T follicular helper cell (primary cell): ENCODE measurements around the gene SLC2A5.
A peak's percentile ranks its signal among the peaks of the same experiment; 100 is the strongest.
"Not testable (repeated sequence)": the region's sequence is repeated elsewhere in the genome, so short reads cannot be mapped to it uniquely, and the experiment has no call there.

Source experiments
- DNase-seq: peaks from one replicate; pipeline ENCODE4 v3.0.0-alpha.2; 2020; ENCODE audit warnings: low read depth
- total RNA-seq, 2 experiments: gene quantifications; one replicate each; lab custom pipeline; 2026; lab: John Stamatoyannopoulos, UW

Gene SLC2A5, protein sequence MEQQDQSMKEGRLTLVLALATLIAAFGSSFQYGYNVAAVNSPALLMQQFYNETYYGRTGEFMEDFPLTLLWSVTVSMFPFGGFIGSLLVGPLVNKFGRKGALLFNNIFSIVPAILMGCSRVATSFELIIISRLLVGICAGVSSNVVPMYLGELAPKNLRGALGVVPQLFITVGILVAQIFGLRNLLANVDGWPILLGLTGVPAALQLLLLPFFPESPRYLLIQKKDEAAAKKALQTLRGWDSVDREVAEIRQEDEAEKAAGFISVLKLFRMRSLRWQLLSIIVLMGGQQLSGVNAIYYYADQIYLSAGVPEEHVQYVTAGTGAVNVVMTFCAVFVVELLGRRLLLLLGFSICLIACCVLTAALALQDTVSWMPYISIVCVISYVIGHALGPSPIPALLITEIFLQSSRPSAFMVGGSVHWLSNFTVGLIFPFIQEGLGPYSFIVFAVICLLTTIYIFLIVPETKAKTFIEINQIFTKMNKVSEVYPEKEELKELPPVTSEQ
- 0 to 0.12 reads per million in 2 experiments for total RNA-seq

GRCh38 chr1:9069326-9070100 is at the start of gene SLC2A5:
Gene SLC2A5, minus strand, starts transcription at chr1:9069635. Its CDS starts 99 bp downstream, at chr1:9069536.
- DNase-seq: no peak

- no peak for DNase-seq
These were observed 48.8 kb upstream of the SLC2A5 start for GRCh38 chr1:9118186-9118585.

- DNase-seq: no peak
These were observed 46.1 kb upstream of the SLC2A5 start for GRCh38 chr1:9115351-9116205.

DNA sequence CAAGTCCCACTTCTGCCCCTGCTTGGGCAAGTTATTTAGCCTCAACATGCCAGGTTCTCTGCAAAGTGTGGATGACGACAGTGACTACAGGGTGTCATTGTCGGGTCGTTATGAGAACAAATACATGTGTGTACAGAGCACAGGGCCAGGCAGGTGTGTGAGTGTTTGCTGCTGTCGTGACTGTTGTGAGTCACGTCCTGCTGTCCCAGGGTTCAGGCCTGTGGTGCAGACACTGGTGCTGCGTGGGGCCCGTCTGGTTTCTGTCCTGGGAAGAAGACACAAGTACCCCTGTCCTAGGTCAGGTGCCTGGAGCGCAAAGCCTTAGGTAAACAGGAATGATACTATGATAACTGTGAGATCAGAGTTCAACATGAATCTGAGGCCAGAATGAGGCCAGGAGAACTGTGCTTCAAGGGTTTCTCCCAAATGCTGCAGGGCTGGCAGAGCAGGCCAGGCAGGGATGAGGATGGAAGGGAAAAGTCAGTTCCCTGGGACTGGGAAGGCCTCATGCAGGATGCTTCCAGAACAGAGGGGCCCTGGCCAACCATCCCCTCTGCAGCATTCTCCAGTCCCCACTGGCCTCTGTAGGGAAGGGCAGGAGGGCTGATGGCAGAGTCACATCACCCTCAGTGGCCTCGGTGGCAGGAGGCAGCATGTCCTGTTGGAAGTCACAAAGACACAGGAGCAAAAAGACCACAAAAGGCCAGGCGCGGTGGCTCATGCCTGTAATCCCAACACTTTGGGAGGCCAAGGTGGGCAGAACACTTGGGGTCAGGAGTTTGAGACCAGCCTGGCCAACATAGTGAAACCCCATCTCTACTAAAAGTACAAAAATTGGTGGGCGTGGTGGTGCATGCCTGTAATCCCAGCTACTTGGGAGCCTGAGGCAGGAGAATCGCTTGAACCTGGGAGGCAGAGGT is 43.8 kb upstream of the SLC2A5 start:
- no peak for DNase-seq

GRCh38 chr1:9111957-9112356 is 42.5 kb upstream of the SLC2A5 start:
- DNase-seq: no peak

DNA sequence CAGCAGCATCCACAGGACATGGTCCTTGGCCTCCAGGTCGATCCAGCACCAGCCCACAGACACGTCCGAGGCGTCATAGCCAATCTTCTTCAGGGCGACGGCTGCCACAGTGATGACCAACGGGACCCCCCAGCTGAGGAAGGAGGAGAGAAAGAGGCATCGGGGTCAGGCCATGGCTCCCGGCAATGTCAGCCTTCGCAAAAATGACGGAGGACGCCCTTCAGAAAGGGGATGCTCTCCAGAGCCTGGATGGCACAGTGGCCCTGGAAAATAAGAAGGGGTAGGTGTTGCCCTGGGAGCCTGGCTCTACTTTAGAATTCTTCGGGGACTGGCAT is 41.9 kb upstream of the SLC2A5 start:
- no peak for DNase-seq

- peak; percentile 75 for DNase-seq
These were observed 41.4 kb upstream of the SLC2A5 start for GRCh38 chr1:9110669-9111356.

GRCh38 chr1:9108056-9108665 is 38.7 kb upstream of the SLC2A5 start:
- DNase-seq: no peak

DNA sequence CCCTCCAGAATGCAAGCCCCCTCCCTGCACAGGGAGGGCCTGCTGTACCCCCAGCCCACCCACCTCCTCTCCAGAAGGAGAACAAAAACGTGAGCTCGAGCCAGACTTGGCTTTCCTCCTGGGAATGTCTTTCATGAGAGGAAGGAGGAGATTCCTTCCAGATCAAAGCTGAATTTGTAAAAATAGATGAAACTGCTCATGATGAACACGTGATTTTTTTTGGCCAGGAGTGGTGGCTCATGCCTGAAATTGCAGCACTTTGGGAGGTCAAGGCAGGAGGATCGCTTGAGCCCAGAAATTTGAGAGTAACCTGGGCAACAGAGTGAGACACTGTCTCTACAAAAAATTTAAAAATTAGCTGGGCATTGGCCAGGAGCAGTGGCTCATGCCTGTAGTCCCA is 37.7 kb upstream of the SLC2A5 start:
- DNase-seq: no peak

DNA sequence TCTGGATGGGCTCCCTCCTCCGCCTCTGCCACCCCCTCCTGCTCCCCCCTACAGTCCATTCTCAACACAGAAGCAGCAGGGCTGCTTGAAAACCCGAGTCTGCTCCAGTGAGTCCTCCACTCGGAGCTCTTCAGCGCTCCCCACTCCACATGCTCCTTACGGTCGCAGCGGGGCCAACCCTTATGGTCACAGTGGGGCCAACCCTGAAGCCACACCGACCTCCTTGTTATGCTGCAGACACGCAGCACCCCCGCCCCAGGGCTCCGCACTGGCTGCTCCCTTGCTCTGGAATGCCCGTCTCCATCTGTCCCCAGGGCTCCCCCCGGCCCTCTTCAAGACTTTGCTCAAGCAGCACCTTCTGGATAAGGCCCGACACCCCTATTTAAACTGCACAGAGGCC is 36.9 kb upstream of the SLC2A5 start:
- DNase-seq: no peak

DNA sequence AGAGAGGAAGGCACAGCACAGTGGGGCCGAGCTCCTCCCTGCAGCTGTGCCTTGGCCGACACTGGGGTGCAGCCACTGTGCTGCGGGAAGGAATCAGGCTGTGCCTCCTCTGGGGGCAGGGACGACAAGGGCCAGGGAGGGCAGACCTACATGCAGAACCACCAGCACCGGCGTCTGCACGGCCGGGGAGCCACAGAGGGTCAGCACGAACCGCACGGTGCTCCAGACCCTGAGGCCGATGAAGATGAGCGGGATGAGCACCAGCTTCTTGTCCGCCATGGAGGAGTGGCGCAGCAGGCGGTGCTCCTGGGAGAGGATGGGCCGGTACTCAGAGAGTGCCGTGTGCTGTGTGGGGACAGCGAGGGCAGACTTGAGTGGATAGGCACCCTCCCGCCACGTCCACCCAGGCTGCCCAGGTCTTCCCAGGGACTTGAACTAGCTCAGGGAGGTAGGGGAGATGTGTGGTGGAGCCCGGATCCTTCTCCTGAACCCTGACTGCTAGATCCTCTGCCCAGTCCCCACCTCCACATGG is 36.0 kb upstream of the SLC2A5 start:
- no peak for DNase-seq

- DNase-seq: no peak
These were observed 32.2 kb upstream of the SLC2A5 start for GRCh38 chr1:9101510-9102146.

DNA sequence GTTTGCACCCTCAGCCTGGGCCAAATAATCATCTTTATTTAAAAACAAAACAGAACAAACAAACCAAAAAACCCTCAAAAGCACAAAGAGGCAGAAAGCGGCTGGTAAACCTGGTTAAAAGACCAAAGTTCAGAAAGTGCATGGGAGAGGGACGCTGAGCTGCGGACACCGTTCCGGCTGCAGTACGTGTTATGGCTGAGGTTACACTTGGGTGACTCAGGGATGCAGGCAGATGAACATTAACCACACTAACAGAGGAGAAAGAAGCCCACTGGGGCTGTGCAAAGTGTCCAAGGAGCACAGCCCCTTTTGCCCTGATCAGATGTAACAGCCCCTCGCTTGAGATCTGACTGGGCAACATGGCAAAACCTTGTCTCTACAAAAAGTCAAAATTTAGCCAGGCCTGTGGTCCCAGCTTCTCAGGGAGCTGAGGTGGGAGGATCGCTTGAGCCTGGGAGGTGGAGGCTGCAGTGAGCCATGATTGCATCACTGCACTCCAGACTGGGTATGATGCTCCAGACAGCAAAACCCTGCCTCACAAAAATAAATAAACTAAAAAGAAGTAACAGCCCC is 31.1 kb upstream of the SLC2A5 start:
- no peak for DNase-seq

GRCh38 chr1:9099555-9099954 is 30.1 kb upstream of the SLC2A5 start:
- DNase-seq: no peak

DNA sequence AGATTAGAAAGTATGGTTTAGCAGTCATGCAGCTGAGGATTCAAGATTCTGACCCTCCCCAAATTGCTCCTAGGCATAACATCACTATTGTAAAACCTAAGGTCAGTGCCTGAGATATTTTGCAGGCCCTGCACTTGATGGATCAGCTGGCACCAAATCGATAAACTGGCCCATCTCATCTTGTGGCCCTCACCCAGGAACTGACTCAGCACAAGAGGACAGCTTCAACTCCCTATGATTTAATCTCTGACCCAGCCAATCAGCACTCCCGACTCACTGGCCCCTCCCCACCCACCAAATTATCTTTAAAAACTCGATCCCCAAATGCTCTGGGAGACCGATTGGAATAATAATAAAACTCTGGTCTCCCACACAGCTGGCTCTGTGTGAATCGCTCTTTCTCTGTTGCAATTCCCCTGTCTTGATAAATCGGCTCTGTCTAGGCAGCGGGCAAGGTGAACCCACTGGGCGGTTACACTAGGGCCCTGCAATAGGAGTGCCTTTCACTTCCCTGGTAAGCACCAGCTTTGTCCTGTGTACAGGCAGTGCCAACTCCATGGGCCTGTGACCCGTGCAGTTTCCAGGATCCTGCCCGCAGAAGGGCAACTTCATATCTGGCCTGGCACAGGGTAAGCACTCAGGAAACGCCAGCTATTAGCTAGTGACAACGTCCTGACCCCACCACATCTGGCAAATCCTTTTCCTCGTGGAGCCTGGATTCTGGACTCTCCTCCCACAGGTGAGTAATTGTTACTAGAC is 28.7 kb upstream of the SLC2A5 start:
- DNase-seq: no peak

DNA sequence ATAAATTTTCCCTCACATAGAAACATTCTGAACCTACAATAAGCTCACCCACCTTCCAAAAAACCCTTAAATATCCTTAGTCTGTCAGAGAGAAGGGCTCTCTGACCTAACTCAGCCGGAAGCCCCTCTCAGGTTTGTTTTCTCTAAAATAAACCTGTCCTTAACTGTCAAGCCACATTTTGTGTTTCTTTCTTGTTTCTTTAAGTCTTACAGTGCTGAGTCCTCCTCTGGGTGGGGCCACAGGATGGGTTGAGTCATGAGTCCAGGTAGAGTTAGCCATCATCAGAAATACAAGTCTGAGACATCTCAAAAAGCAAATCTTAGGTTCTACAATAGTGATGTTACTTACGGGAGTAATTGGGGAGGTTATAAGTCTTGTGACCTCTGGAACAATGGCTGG is 26.4 kb upstream of the SLC2A5 start:
- no peak for DNase-seq

GRCh38 chr1:9093996-9094595 is 24.7 kb upstream of the SLC2A5 start:
- not testable (repeated sequence) for DNase-seq

DNA sequence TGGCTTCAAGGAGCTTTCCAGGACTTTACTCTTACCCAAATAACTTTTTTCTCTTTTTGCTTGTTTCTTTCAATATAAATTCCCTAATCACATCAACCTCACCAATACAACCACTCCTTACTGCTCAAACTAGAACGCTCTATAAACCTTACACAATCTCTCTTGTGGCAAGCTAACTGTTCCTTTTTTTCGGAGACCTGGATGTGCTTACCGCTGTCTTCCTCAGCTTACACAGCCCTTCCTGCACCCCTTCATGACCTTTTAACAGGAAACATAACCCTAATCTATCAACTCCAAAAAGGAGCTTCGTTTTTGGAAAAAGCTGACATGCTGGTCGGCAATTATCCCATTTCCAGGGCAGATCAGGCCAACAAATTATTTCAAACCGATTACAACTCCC is 24.1 kb upstream of the SLC2A5 start:
- no peak for DNase-seq
